IPS DF 6.9 (cell line): ENCODE measurements around the gene SLC25A14.
A peak's percentile ranks its signal among the peaks of the same experiment; 100 is the strongest.

Experiments
- DNase-seq: peaks from one replicate; pipeline ENCODE4 v3.0.0-alpha.2; 2013; ENCODE audit warnings: low read depth, low spot score
- H3K27ac ChIP-seq: one replicate; pipeline ENCODE4 v1.5.1; 2013; ENCODE audit warnings: low read length, control low read depth
- H3K27me3 ChIP-seq: 2 replicates; pipeline ENCODE4 v1.6.1; 2013; ENCODE audit warnings: mild to moderate bottlenecking, low read length; ENCODE audit not compliant: control insufficient read depth, insufficient read depth
- H3K36me3 ChIP-seq: 2 replicates; pipeline ENCODE4 v1.6.1; 2013; ENCODE audit warnings: low read length; ENCODE audit not compliant: control insufficient read depth, insufficient read depth
- H3K4me1 ChIP-seq: 2 replicates; pipeline ENCODE4 v1.6.1; 2013; ENCODE audit warnings: low read length; ENCODE audit not compliant: control insufficient read depth, insufficient read depth
- H3K4me3 ChIP-seq: 2 replicates; pipeline ENCODE4 v1.5.1; 2013; ENCODE audit warnings: mild to moderate bottlenecking, low read length
- H3K9me3 ChIP-seq: 2 replicates; pipeline ENCODE4 v1.6.1; 2013; ENCODE audit warnings: low read length, inconsistent platforms; ENCODE audit not compliant: control insufficient read depth, insufficient read depth
- WGBS: extraction: QIAGEN DNeasy Blood & Tissue Kit; methylation state at CpG from one replicate; pipeline ENCODE4 v1.1.7; 2013; ENCODE audit warnings: mixed read lengths, missing lambda C conversion rate; ENCODE audit not compliant: insufficient read length, insufficient coverage; 5-methylcytosine and 5-hydroxymethylcytosine counted together

SLC25A14 gene, protein sequence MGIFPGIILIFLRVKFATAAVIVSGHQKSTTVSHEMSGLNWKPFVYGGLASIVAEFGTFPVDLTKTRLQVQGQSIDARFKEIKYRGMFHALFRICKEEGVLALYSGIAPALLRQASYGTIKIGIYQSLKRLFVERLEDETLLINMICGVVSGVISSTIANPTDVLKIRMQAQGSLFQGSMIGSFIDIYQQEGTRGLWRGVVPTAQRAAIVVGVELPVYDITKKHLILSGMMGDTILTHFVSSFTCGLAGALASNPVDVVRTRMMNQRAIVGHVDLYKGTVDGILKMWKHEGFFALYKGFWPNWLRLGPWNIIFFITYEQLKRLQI

GRCh38 chrX:130339408-130340222 is at the start of gene SLC25A14:
Gene SLC25A14, plus strand, starts transcription at chrX:130339919. Its CDS starts 360 bp downstream, at chrX:130340279.
- no peaks in the 10 kb centered on the region for H3K27me3 ChIP-seq
- H3K4me3 ChIP-seq = peak within 1 kb of the TSS; percentile 57; the same call in 1 of the 2 replicates
- no CpG with 5 or more reads among the region's 55 CpGs for WGBS
- no peaks in the 10 kb centered on the region for H3K9me3 ChIP-seq
- no peaks in the 10 kb centered on the region for H3K36me3 ChIP-seq
- no peak within 1 kb of the TSS for H3K27ac ChIP-seq
- no peak for DNase-seq
- no peaks in the 10 kb centered on the region for H3K4me1 ChIP-seq

DNA sequence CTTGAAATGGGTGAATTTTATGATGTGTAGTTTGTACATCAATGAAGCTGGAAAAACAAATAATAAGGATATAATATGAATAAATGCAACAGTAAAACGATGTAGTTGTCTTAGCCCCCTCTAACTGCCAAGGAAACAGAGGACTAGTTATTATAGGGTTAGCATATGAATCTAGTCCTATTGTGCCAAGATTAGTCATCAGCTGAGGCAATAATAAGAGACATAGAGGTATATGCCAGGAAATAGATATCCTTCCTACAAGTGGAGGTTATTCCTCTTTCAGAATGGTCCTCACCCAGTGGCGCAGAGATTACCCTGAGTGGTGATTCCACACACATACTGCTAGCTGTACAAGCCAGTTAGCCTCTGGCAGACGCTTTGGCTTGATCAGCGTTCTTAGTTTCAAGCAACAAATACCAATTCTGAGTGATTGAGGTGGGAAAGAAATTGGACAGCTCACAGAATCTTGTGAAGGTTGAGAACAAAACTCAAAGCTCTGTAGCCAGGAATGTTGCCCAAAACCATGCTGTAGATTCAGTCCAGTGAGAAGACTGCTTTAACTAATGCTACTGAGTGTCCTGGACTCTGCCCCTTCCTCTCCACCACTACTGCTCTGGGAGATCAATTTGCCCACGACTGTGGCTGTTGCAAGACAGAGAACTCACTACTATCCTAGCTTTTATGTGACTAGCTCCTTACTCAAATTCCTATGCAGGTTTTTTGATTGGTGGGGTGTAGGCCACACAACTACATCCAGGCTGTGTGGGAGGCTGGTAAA is 44.0 kb upstream of the SLC25A14 start:
- Histone ChIP-seq H3K36me3 (no peaks in the 10 kb centered on the region), H3K4me1 (no peaks in the 10 kb centered on the region), H3K4me3 (no peak overlapping the region), H3K9me3 (no peaks in the 10 kb centered on the region), H3K27me3 (no peaks in the 10 kb centered on the region), H3K27ac (no peak overlapping the region)
- no CpG with 5 or more reads among the region's 5 CpGs for WGBS
- no peak for DNase-seq

- H3K27ac ChIP-seq = no peak overlapping the region
- H3K4me3 ChIP-seq = no peak overlapping the region
- H3K9me3 ChIP-seq = no peaks in the 10 kb centered on the region
- no peaks in the 10 kb centered on the region for H3K36me3 ChIP-seq
- WGBS = no CpG with 5 or more reads among the region's 3 CpGs
- H3K4me1 ChIP-seq = no peaks in the 10 kb centered on the region
- H3K27me3 ChIP-seq = no peaks in the 10 kb centered on the region
- DNase-seq = no peak
Observed at GRCh38 chrX:130296297-130296678, 43.4 kb upstream of the SLC25A14 start.

DNA sequence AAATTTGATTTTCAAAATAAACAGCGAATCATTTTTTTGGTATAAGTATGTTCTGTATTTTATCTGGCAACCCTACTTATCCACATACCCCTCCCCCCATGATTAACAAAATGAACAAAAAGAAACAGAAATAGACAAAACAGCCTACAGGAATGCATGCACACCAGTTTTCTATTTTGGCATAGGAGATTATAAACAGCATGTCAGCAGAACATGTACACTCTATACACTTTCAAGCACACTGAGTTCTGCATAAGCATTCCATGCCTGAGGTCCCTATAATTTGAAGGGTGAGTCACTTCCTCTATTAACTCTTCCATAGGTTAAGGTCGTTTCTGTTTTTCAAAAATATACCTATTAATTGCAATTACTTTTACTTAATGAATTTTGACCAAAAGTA is 43.0 kb upstream of the SLC25A14 start:
- H3K4me3 ChIP-seq = no peak overlapping the region
- H3K4me1 ChIP-seq = no peaks in the 10 kb centered on the region
- no CpG with 5 or more reads among the region's 2 CpGs for WGBS
- no peaks in the 10 kb centered on the region for H3K27me3 ChIP-seq
- H3K27ac ChIP-seq = no peak overlapping the region
- H3K36me3 ChIP-seq = no peaks in the 10 kb centered on the region
- DNase-seq = no peak
- no peaks in the 10 kb centered on the region for H3K9me3 ChIP-seq

GRCh38 chrX:130299279-130300009 is 40.3 kb upstream of the SLC25A14 start:
- WGBS = no CpG with 5 or more reads among the region's 19 CpGs
- no peak overlapping the region for H3K27ac ChIP-seq
- no peaks in the 10 kb centered on the region for H3K36me3 ChIP-seq
- H3K4me3 ChIP-seq = no peak overlapping the region
- no peaks in the 10 kb centered on the region for H3K4me1 ChIP-seq
- no peaks in the 10 kb centered on the region for H3K27me3 ChIP-seq
- DNase-seq = no peak
- no peaks in the 10 kb centered on the region for H3K9me3 ChIP-seq

- no peak for DNase-seq
- no CpG with 5 or more reads among the region's 2 CpGs for WGBS
- Histone ChIP-seq H3K4me3 (no peak overlapping the region), H3K4me1 (no peaks in the 10 kb centered on the region), H3K36me3 (no peaks in the 10 kb centered on the region), H3K27me3 (no peaks in the 10 kb centered on the region), H3K9me3 (no peaks in the 10 kb centered on the region), H3K27ac (no peak overlapping the region)
Observed at GRCh38 chrX:130300010-130300282, 39.8 kb upstream of the SLC25A14 start.

- Histone ChIP-seq H3K27ac (no peak overlapping the region), H3K27me3 (no peaks in the 10 kb centered on the region), H3K9me3 (no peaks in the 10 kb centered on the region), H3K4me3 (no peak overlapping the region), H3K4me1 (no peaks in the 10 kb centered on the region), H3K36me3 (no peaks in the 10 kb centered on the region)
- no CpG with 5 or more reads among the region's 1 CpG for WGBS
- DNase-seq = no peak
Observed at GRCh38 chrX:130301405-130301804, 38.3 kb upstream of the SLC25A14 start.

GRCh38 chrX:130301977-130302376 is 37.7 kb upstream of the SLC25A14 start:
- H3K9me3 ChIP-seq = no peaks in the 10 kb centered on the region
- no peak for DNase-seq
- H3K4me3 ChIP-seq = no peak overlapping the region
- H3K27me3 ChIP-seq = no peaks in the 10 kb centered on the region
- no peaks in the 10 kb centered on the region for H3K4me1 ChIP-seq
- no peaks in the 10 kb centered on the region for H3K36me3 ChIP-seq
- WGBS = no CpG with 5 or more reads among the region's 1 CpG
- H3K27ac ChIP-seq = no peak overlapping the region

DNA sequence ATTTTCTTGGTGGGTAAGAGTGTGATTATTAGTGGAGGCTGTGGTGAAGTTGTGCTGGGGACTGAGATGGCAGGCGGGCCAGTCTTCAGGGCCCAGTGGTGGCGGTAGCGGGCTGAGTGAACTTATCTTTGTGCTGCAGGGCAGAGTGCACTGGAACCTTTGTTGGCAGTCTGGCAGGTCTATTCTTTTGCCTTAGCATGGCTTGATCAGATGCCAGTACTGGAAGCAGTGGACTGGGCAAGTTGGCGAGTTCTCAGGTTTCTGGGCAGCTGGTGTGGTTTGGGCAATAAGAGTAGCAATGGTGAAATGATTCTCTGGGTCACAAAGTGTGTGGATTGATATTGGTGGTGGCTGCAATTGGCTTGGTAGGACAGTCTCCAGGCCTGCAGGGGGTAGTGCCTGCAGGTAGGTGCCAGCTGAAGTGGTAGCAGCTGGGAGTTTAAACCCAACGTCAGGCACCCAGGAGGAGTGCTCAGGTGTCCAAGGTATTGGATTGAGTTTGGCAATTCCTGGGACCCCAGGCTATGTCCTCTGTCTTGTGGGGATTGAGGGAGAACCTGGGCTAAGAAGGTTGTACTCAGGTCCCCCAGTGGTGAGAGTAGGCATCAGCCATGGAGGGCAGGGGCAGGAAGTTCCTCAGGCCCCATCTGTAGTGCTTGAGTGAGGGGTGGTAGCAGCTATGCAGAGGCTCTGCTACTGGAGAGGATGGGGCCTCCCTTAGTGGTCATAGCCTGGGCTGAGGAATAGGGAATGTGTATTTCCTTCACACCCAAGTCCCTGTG is 34.9 kb upstream of the SLC25A14 start:
- WGBS = no CpG with 5 or more reads among the region's 5 CpGs
- Histone ChIP-seq H3K36me3 (no peaks in the 10 kb centered on the region), H3K27ac (no peak overlapping the region), H3K27me3 (no peaks in the 10 kb centered on the region), H3K9me3 (no peaks in the 10 kb centered on the region), H3K4me3 (no peak overlapping the region), H3K4me1 (no peaks in the 10 kb centered on the region)
- DNase-seq = no peak
